ENCODE measurements around the gene MON2.
A peak's percentile ranks its signal among the peaks of the same experiment; 100 is the strongest.

The MON2 gene

DNA sequence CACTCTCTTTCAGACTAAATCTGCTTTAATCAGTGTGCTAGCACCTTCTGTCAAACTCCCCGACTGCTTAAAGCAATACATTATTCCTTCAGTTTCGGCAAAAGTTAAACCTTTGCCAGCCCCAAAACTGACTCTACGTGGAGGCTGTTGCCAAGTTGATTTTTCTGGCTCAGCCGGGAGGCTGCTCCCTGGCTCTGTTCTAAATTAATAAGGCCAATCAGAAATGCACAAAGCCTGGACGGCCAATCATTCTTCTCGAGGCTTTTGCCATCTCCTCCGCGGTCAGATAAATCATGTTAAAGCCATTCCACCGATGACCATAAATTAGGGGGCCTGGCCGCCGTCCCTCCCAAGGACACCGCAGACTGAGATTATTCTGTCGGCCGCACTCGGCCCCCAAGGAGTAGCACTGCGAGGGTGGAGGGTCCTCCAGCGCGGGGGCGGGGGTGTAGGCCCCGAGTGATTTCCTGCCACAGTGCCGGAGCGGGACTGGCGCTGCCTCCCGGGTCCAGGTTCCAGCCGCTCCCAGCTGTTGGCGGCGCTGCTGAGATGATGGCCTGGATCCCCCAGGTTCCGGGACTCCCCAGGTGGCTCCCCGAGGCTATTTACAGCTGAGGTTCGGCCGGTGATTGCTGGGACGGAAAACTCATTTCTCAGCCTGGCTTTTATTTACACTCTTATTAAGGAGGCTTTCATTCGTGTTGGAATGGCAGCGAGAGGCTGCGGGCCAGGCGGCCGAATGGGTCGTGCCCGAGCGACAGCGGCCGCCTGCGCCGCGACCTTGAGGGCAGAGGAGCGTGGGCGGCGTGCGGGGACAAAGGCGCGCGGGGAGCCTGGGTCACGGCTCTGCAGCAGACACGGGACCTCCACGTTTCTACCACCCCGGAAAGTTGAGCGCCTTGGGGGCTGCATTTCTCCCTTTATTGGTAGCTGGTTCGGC, 165.1 kb downstream of the MON2 start:
- peak overlapping the region; percentile 3 for H3K27ac ChIP-seq (ENCODE audit: low read depth, low read length)
- peaks cover 2% of the 10 kb centered on the region for H3K4me1 ChIP-seq (ENCODE audit: control insufficient read depth, insufficient read depth, low read length)
- no peak overlapping the region for H3K9ac ChIP-seq (ENCODE audit: low read length)
- no peaks in the 10 kb centered on the region for H3K27me3 ChIP-seq (ENCODE audit: control insufficient read depth, insufficient read depth, low read length)
- peak overlapping the region; percentile 66 for H3K4me3 ChIP-seq (ENCODE audit: low read length)
- no peaks in the 10 kb centered on the region for H3K36me3 ChIP-seq (ENCODE audit: control insufficient read depth, insufficient read depth, low read length)

DNA sequence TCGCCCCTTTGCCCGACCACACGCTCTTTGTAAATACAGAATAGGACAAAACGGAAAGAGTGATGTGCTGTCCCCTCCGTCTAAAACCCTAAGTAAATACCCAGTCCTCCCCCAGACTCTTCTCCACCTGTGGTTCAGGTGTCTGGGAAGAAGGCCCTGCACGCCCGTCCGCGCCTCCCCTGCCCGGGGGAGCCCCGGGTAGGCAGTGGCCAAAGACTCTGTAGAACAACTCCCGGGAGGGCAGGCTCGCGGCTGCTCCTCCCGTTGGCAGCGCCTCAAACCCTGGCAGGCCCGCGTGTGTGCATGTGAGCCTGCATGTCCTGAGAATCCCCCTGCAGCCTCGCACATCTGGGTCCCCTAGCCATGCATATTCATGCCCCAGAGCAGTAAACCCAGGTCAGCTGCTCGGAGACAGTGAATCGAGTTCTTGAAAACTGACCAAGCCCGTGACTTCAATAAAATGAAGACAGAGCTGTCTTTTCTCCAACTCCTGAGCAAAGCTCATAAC, 165.8 kb downstream of the MON2 start:
- Histone ChIP-seq H3K27ac (ENCODE audit: low read depth, low read length) (no peak overlapping the region), H3K4me3 (ENCODE audit: low read length) (peak overlapping the region; percentile 66), H3K27me3 (ENCODE audit: control insufficient read depth, insufficient read depth, low read length) (no peaks in the 10 kb centered on the region), H3K36me3 (ENCODE audit: control insufficient read depth, insufficient read depth, low read length) (no peaks in the 10 kb centered on the region), H3K4me1 (ENCODE audit: control insufficient read depth, insufficient read depth, low read length) (peaks cover 2% of the 10 kb centered on the region), H3K9ac (ENCODE audit: low read length) (no peak overlapping the region)

DNA sequence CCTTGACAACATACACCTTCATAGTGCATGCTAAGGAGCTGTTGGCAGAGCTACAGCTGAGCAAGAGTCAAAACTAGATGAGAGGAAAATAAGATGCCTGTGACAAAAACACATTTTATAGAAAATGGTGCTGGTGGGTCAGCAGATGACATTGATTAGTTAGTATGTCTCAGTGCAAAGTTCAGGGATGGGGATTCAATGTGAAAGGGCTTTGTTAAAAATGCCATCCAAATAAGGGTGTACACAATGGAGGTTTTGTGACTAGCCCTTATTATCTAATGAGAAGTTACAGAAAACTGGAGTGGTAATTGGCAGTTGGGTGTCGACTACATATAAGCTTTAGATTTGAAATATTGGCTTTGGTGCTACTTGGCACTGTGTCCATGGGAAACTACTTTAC, 169.0 kb downstream of the MON2 start:
- Histone ChIP-seq H3K4me1 (ENCODE audit: control insufficient read depth, insufficient read depth, low read length) (peaks cover 2% of the 10 kb centered on the region), H3K36me3 (ENCODE audit: control insufficient read depth, insufficient read depth, low read length) (no peaks in the 10 kb centered on the region), H3K27me3 (ENCODE audit: control insufficient read depth, insufficient read depth, low read length) (no peaks in the 10 kb centered on the region), H3K27ac (ENCODE audit: low read depth, low read length) (no peak overlapping the region), H3K4me3 (ENCODE audit: low read length) (no peak overlapping the region), H3K9ac (ENCODE audit: low read length) (no peak overlapping the region)

DNA sequence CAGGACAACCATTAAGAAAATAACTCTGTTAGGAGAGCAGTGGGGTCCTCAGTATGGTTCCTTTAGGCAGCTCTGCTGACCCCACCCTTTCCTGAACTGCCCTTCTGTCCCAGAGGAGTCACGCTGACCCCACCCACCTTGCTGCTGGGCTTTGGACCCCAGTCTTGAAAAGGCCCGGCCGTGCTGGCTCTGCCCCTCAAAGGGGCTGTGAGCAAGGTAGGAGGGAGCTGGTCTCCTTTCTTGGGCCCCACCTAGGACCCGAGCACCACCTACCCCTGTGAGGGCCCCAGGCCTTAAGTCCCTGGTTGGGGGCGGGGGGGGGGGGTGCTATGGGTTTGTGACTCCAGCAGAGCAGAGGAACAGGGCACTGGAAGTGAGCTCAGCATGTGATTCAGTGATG, 171.1 kb downstream of the MON2 start:
- Histone ChIP-seq H3K9ac (ENCODE audit: low read length) (no peak overlapping the region), H3K4me1 (ENCODE audit: control insufficient read depth, insufficient read depth, low read length) (peaks cover 2% of the 10 kb centered on the region), H3K36me3 (ENCODE audit: control insufficient read depth, insufficient read depth, low read length) (no peaks in the 10 kb centered on the region), H3K27me3 (ENCODE audit: control insufficient read depth, insufficient read depth, low read length) (no peaks in the 10 kb centered on the region), H3K27ac (ENCODE audit: low read depth, low read length) (no peak overlapping the region), H3K4me3 (ENCODE audit: low read length) (no peak overlapping the region)

DNA sequence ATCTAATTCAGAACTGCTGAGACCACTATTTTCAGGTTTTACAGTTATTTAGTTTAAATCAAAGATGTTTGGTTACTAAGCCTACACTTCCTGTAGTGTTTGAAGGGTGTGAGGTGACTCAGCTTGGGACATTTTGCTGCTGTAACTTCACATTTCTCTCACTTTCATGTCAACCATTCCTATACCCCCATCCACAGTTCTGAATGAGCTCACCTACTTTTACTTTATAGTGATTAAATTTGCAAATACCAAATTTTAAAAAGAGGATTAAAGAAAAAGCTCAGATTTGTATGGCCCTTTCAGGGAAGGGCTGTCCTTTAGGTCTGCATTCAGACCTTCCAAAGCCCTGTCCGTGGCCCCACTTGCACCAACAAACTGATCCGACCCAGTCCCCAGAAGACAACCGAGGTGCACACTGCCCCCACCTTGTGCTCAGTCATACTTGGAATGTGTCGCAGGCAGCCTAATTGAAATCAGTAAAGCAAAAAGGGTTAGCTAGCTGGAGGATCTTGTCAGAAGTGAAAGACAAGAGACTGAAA, 174.4 kb downstream of the MON2 start:
- Histone ChIP-seq H3K27me3 (ENCODE audit: control insufficient read depth, insufficient read depth, low read length) (no peaks in the 10 kb centered on the region), H3K27ac (ENCODE audit: low read depth, low read length) (no peak overlapping the region), H3K9ac (ENCODE audit: low read length) (no peak overlapping the region), H3K4me1 (ENCODE audit: control insufficient read depth, insufficient read depth, low read length) (no peaks in the 10 kb centered on the region), H3K4me3 (ENCODE audit: low read length) (no peak overlapping the region), H3K36me3 (ENCODE audit: control insufficient read depth, insufficient read depth, low read length) (no peaks in the 10 kb centered on the region)

DNA sequence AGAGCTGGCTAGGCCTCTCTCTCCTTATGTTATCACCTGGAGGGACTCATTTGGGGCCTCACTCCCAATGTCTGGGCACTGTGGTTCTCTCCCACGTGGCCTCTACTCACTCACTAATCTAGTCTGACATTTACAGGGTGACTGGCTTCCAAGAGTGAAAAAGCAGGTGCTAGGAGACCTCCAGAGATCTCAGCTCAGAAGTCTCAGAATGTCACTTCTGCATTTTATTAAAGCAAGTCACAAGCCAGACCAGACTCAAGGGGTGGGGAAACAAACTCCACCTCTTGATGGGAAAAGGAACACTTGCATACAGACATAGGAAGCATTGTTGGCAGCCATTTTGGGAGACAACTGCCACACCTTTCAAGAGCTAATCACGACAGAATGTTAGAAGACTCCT, 175.9 kb downstream of the MON2 start:
- Histone ChIP-seq H3K4me1 (ENCODE audit: control insufficient read depth, insufficient read depth, low read length) (no peaks in the 10 kb centered on the region), H3K27ac (ENCODE audit: low read depth, low read length) (no peak overlapping the region), H3K36me3 (ENCODE audit: control insufficient read depth, insufficient read depth, low read length) (no peaks in the 10 kb centered on the region), H3K4me3 (ENCODE audit: low read length) (no peak overlapping the region), H3K9ac (ENCODE audit: low read length) (no peak overlapping the region), H3K27me3 (ENCODE audit: control insufficient read depth, insufficient read depth, low read length) (no peaks in the 10 kb centered on the region)

DNA sequence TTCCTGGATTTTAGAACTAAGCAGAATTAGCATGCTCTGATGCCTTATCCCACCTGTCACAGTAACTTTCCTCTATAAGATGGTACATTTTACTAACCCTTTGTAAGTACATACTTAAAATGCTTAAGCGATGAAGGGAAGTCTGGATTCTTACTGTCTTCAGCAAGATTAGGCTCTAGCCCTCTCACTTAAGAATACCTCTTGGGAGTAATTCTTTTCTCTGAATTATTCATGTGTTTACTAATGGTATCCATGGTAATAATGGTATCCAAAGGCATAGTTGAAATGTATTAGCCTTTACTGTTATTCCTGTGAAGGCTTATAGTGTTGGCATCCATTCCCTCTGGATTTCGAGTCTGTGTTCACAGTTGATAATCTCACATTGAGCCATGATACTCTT, 176.9 kb downstream of the MON2 start:
- no peaks in the 10 kb centered on the region for H3K4me1 ChIP-seq (ENCODE audit: control insufficient read depth, insufficient read depth, low read length)
- no peak overlapping the region for H3K4me3 ChIP-seq (ENCODE audit: low read length)
- H3K27ac ChIP-seq (ENCODE audit: low read depth, low read length): no peak overlapping the region

DNA sequence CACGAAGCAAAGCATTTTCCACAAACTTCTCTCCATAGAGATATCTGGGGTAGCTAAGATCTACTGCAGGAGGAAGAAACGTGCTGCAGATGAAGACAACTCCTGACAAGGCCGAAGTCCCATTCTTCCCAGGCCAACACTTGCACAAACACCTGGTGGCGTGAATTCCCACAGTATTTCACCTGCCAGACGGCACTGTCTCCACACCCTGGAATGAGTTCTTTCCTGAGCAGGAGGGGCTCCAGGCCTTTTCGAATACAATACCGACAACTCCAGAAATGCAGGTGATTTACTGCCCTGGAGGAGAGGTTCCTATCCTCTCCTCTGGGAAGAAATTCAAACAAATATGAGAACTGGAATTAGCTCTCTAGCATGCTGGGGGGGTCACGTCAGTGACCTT, 179.9 kb downstream of the MON2 start:
- H3K9ac ChIP-seq (ENCODE audit: low read length): no peak overlapping the region
- no peaks in the 10 kb centered on the region for H3K36me3 ChIP-seq (ENCODE audit: control insufficient read depth, insufficient read depth, low read length)
- H3K27me3 ChIP-seq (ENCODE audit: control insufficient read depth, insufficient read depth, low read length): no peaks in the 10 kb centered on the region
- no peak overlapping the region for H3K4me3 ChIP-seq (ENCODE audit: low read length)
- no peaks in the 10 kb centered on the region for H3K4me1 ChIP-seq (ENCODE audit: control insufficient read depth, insufficient read depth, low read length)
- no peak overlapping the region for H3K27ac ChIP-seq (ENCODE audit: low read depth, low read length)

More for the DNA sequence above, 176.9 kb downstream of the MON2 start:
- Histone ChIP-seq H3K36me3 (ENCODE audit: control insufficient read depth, insufficient read depth, low read length) (no peaks in the 10 kb centered on the region), H3K9ac (ENCODE audit: low read length) (no peak overlapping the region), H3K27me3 (ENCODE audit: control insufficient read depth, insufficient read depth, low read length) (no peaks in the 10 kb centered on the region)

DNA sequence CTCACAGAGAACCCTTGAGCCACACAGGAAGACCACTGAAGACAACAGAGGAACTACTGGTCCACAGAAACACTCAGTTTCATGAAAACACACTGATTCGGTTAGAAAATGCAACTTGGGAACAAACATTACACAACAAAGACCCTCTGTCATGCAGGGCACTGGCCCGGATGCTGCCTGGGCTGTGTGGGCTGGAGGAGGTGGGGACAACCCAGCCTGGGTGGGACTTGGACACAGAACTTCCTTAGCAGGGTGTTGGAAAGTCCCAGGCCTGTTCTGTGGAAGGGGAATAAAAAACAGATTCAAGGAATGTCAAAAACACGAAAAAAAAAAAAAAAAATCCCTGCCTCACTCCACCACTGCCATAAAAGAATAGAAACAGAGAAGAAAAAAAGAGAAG, 181.0 kb downstream of the MON2 start:
- no peak overlapping the region for H3K9ac ChIP-seq (ENCODE audit: low read length)
- H3K4me1 ChIP-seq (ENCODE audit: control insufficient read depth, insufficient read depth, low read length): no peaks in the 10 kb centered on the region
- H3K36me3 ChIP-seq (ENCODE audit: control insufficient read depth, insufficient read depth, low read length): no peaks in the 10 kb centered on the region
- no peak overlapping the region for H3K27ac ChIP-seq (ENCODE audit: low read depth, low read length)
- H3K27me3 ChIP-seq (ENCODE audit: control insufficient read depth, insufficient read depth, low read length): no peaks in the 10 kb centered on the region
- H3K4me3 ChIP-seq (ENCODE audit: low read length): no peak overlapping the region

DNA sequence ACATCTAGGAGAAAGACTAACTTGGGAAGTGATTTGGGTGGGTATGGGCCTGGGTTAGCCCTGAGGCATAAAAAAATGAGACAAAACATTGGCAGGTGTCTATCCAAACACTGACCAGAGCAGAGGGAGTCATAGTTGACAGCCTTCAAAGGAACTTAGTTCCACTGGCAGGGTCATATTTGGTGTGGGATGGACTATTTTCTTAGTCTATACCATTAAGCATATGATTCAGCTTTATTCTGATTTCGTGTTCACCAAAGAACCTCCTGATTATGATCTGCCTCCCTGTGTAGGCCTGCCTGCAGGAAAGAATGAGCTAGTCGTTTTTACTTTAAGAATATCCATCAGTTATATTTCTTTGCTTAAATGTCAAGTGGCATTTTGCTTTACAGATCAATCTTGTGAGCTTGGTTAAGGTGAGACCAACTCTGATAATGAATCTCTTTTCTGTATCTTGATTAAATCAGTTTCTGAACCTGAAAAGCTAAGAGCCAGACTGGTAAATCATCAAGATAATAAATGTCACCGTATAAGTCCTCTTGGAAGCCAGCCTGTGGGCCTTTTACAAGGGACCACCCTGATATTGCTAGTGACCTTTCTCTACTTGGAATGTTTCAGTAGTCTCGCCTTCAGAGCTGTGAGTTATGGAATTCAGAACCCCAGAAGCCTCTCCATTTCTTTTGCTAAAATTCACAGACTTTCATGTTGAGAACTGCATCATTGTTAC, 182.9 kb downstream of the MON2 start:
- no peak overlapping the region for H3K4me3 ChIP-seq (ENCODE audit: low read length)
- no peak overlapping the region for H3K27ac ChIP-seq (ENCODE audit: low read depth, low read length)
- H3K4me1 ChIP-seq (ENCODE audit: control insufficient read depth, insufficient read depth, low read length): no peaks in the 10 kb centered on the region
- H3K27me3 ChIP-seq (ENCODE audit: control insufficient read depth, insufficient read depth, low read length): no peaks in the 10 kb centered on the region
- no peak overlapping the region for H3K9ac ChIP-seq (ENCODE audit: low read length)
- no peaks in the 10 kb centered on the region for H3K36me3 ChIP-seq (ENCODE audit: control insufficient read depth, insufficient read depth, low read length)
